ENCODE measurements around the gene VWA5A. TPM values are rescaled to one million over a fixed set of nuclear protein-coding genes. Genes with fewer than 3 reads are reported as not detected.

The VWA5A gene, protein sequence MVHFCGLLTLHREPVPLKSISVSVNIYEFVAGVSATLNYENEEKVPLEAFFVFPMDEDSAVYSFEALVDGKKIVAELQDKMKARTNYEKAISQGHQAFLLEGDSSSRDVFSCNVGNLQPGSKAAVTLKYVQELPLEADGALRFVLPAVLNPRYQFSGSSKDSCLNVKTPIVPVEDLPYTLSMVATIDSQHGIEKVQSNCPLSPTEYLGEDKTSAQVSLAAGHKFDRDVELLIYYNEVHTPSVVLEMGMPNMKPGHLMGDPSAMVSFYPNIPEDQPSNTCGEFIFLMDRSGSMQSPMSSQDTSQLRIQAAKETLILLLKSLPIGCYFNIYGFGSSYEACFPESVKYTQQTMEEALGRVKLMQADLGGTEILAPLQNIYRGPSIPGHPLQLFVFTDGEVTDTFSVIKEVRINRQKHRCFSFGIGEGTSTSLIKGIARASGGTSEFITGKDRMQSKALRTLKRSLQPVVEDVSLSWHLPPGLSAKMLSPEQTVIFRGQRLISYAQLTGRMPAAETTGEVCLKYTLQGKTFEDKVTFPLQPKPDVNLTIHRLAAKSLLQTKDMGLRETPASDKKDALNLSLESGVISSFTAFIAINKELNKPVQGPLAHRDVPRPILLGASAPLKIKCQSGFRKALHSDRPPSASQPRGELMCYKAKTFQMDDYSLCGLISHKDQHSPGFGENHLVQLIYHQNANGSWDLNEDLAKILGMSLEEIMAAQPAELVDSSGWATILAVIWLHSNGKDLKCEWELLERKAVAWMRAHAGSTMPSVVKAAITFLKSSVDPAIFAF
- total RNA-seq = 2.7 to 11.0 TPM (median 3.1 TPM) in 3 replicates
- long read RNA-seq, partial matches to known transcripts = 1 of 2 reads
- long read RNA-seq, other reads (novel, unspliced or antisense) = 0 of 2 reads

DNA sequence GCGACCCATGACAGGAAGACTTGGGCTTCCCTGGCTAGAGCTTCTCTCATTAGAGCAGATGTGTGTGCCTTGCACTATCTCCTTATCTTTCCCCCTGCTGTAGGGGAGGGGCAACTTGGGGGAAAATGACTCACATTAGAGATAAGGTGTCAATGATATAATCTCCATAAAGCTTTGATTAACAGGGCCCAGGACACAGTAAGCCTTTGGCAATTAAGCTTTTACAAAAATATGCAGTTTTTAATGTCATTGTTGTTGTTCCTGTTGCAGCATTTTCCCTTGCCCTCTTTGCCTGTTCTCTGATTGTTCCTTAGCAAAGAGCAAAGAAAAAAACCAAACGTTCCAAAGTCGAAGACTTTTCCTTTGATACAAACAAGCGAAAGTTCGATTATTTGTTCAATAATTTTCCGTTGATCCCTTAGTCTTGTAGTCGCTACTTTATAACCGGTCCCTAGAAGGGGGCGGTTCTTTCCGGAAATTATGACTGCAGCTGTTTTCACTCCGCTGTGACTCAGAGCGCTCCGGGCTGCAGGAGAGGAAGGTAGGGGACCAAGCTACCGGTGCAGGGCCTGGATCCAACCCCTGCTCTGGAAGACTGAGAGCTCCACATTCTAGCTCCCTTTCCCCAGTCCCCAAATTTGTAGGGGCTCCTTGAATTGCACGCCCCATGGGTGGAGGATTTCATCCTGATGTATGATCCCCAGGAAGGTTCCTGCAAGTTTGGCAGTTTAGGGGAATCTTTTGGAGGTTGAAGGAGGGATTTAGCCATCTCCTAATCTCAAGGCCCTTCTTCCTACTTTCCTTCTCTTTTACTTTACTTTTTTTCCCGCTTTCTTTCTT lies at the start of gene VWA5A:
TSS of gene VWA5A (plus strand) at position 509 of the 840 bp plus-strand sequence. CDS start 2,062 bp downstream, outside the sequence.
- Mint-ChIP-seq H3K9me3 (ENCODE audit: low read depth) (no peaks in the 10 kb centered on the region), H3K27me3 (ENCODE audit: low read depth) (peaks cover 16% of the 10 kb centered on the region), H3K4me1 (ENCODE audit: low read depth) (peaks cover 19% of the 10 kb centered on the region), H3K4me3 (ENCODE audit: unreplicated experiment) (peak within 1 kb of the TSS; percentile 75), H3K27ac (ENCODE audit: unreplicated experiment) (peak within 1 kb of the TSS; percentile 19), H3K36me3 (ENCODE audit: low read depth) (peaks cover 3% of the 10 kb centered on the region)
- TF ChIP-seq, protein P1, sequence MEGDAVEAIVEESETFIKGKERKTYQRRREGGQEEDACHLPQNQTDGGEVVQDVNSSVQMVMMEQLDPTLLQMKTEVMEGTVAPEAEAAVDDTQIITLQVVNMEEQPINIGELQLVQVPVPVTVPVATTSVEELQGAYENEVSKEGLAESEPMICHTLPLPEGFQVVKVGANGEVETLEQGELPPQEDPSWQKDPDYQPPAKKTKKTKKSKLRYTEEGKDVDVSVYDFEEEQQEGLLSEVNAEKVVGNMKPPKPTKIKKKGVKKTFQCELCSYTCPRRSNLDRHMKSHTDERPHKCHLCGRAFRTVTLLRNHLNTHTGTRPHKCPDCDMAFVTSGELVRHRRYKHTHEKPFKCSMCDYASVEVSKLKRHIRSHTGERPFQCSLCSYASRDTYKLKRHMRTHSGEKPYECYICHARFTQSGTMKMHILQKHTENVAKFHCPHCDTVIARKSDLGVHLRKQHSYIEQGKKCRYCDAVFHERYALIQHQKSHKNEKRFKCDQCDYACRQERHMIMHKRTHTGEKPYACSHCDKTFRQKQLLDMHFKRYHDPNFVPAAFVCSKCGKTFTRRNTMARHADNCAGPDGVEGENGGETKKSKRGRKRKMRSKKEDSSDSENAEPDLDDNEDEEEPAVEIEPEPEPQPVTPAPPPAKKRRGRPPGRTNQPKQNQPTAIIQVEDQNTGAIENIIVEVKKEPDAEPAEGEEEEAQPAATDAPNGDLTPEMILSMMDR (IDR thresholded peaks at IDR 0.05) = no peak
- DNase-seq (ENCODE audit: low spot score) = no peak

DNA sequence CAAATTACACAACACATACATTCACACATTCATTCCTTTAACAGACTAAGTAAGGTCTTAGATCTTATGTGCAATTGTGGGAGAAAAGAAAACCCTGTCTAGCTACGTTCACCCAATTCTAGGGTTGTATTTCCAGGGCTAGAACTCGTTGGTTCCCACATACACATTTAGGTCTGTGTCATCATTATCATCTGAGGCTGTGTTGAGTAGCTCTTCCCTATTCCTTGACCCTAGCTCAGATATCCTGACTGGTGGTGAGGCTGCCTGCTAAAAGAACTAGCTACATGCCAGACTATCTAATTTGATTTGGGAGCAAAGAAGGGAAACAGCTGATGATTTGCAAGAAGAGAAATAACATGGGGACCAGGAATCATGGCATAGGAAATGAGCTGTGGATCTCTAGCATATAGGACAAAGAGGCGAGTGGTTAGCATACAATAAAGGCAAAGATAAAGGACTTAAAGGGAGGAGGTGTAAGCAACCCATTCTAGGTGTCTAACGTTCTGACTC lies 46.6 kb upstream of the VWA5A start:
- no peak for DNase-seq (ENCODE audit: low spot score)
- H3K27ac Mint-ChIP-seq (ENCODE audit: unreplicated experiment) = no peak overlapping the region
- H3K4me3 Mint-ChIP-seq (ENCODE audit: unreplicated experiment) = no peak overlapping the region
- H3K36me3 Mint-ChIP-seq (ENCODE audit: low read depth) = no peaks in the 10 kb centered on the region
- peaks cover 9% of the 10 kb centered on the region for H3K4me1 Mint-ChIP-seq (ENCODE audit: low read depth)
- no peaks in the 10 kb centered on the region for H3K9me3 Mint-ChIP-seq (ENCODE audit: low read depth)
- peaks cover 56% of the 10 kb centered on the region for H3K27me3 Mint-ChIP-seq (ENCODE audit: low read depth)
- TF ChIP-seq, protein P1 (IDR thresholded peaks at IDR 0.05) = no peak

DNA sequence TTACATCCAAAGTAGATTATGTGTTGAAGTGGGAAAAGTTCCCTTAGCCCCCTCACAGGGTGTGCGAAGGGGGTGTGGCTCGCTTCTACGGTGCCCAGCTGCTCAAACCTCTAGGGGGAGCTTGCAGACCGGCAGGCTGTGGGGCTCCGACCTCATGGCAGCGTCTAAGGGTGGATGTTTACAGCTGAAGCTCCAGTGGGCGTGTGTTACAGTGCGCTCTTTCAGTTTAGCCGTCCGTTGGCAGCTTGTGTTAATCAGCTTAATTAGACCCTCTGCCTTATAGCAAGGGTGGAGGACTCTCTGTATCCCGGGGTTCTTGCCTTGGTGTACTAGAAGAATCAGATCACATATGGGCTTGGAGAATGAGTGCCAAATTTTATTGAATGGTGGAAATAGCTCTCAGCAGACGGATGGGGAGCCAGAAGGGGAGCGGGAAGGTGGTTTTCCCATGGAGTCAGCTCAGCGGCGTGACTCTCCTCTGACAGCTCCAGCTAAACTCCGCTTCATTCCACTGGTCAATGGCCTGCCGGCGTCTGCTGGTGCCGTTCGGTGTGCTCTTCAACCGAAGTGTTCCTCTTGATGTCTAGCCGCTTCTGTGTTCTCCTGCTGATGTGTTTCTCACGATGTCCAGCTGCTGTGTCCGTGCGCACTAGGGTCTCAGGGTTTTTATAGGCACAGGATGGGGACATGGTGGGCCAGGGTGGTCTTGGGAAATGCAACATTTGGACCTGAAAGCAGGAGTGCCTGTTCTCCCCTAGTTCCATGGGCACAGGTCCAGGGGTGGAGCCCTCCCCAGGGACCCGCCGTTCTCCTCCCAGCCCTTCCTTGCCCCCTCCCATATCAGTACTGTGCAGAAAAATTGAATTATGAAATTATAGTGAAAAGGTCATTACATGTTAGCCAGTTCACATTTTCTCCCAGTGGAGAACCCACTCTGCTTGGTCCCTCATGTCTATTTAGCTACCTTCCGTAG lies 45.5 kb upstream of the VWA5A start:
- Mint-ChIP-seq H3K9me3 (ENCODE audit: low read depth) (no peaks in the 10 kb centered on the region), H3K4me1 (ENCODE audit: low read depth) (peaks cover 9% of the 10 kb centered on the region), H3K27ac (ENCODE audit: unreplicated experiment) (no peak overlapping the region), H3K36me3 (ENCODE audit: low read depth) (no peaks in the 10 kb centered on the region), H3K4me3 (ENCODE audit: unreplicated experiment) (peak overlapping the region; percentile 25), H3K27me3 (ENCODE audit: low read depth) (peaks cover 55% of the 10 kb centered on the region)
- DNase-seq (ENCODE audit: low spot score) = no peak
- TF ChIP-seq, protein P1 (IDR thresholded peaks at IDR 0.05) = peak; percentile 71

DNA sequence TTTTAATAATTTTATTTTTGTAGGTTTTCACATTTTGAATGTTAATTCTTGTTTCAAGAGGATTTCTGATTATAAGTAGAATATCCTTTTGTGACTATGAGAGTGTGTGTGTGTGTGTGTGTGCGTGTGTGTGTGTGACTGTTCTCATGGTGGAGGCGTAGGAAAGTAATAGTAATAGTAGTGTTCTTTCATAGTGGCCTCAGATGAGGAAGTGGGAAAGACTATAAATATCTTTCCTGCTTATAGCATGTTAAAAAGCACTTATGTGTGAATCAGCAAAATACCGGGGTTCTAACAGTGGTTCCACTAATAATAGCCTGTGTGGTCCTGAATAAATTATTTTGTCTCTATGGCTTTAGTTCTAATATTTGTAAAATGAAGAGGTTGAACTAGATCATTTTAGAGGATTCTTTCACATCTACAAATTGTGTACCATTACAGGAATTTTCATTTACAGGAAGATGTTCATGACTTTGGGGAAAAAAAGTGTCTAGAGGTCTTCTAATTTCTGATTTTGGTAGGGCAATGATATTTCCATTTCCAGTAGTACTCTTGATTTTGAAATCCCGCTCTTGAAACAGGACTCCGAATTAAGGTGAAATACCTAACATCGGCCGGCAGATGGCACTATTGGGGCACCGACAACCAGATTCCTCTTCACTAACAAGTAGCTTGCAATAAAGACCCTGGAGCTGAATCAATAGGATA lies 44.2 kb upstream of the VWA5A start:
- TF ChIP-seq, protein P1 (IDR thresholded peaks at IDR 0.05) = peak; percentile 89
- H3K27ac Mint-ChIP-seq (ENCODE audit: unreplicated experiment) = no peak overlapping the region
- no peak overlapping the region for H3K4me3 Mint-ChIP-seq (ENCODE audit: unreplicated experiment)
- H3K27me3 Mint-ChIP-seq (ENCODE audit: low read depth) = peaks cover 51% of the 10 kb centered on the region
- no peaks in the 10 kb centered on the region for H3K36me3 Mint-ChIP-seq (ENCODE audit: low read depth)
- no peaks in the 10 kb centered on the region for H3K9me3 Mint-ChIP-seq (ENCODE audit: low read depth)
- H3K4me1 Mint-ChIP-seq (ENCODE audit: low read depth) = peaks cover 9% of the 10 kb centered on the region
- DNase-seq (ENCODE audit: low spot score) = no peak
